ENCODE results near the gene GPX4. TPM values are rescaled to one million over a fixed set of nuclear protein-coding genes. Genes with fewer than 3 reads are reported as not detected.

The GPX4 gene
- total RNA-seq, 1 donor from 2014 or later, result 213 TPM

GRCh38 chr19:1115646-1116420 lies 12.0 kb downstream of the GPX4 start:
- ChIA-PET POLR2A (no interaction called here), CTCF (no interaction called here)
- H3K9me3 Mint-ChIP-seq, result no peaks in the 10 kb centered on the region
- peaks cover 5% of the 10 kb centered on the region for H3K4me1 Mint-ChIP-seq
- H3K36me3 Mint-ChIP-seq (ENCODE audit: low read depth), result peaks cover 40% of the 10 kb centered on the region
- ATAC-seq (ENCODE audit: low read depth) (no peak), DNase-seq (no peak)
- H3K27ac Mint-ChIP-seq, result no peak overlapping the region
- TF ChIP-seq CTCF (IDR thresholded peaks at IDR 0.05), result no peak
- no peak overlapping the region for H3K4me3 Mint-ChIP-seq
- intact Hi-C loops (cut with micrococcal nuclease), result no loop called here
- H3K27me3 Mint-ChIP-seq, result no peaks in the 10 kb centered on the region

GRCh38 chr19:1116726-1117581 lies 13.2 kb downstream of the GPX4 start:
- DNase-seq, result no peak

GRCh38 chr19:1117654-1118053 lies 13.9 kb downstream of the GPX4 start:
- no peak for TF ChIP-seq CTCF (IDR thresholded peaks at IDR 0.05)
- H3K36me3 Mint-ChIP-seq (ENCODE audit: low read depth), result peaks cover 52% of the 10 kb centered on the region
- intact Hi-C loops (cut with micrococcal nuclease), result no loop called here
- no peak overlapping the region for H3K27ac Mint-ChIP-seq
- H3K27me3 Mint-ChIP-seq, result no peaks in the 10 kb centered on the region
- H3K9me3 Mint-ChIP-seq, result no peaks in the 10 kb centered on the region
- CTCF ChIA-PET, result no interaction called here
- H3K4me1 Mint-ChIP-seq, result peaks cover 5% of the 10 kb centered on the region
- ATAC-seq (ENCODE audit: low read depth), result no peak
- H3K4me3 Mint-ChIP-seq, result no peak overlapping the region
- POLR2A ChIA-PET, result interaction anchor here (0.6 to 1.5 kb wide), 2 partner anchors 13 to 99 kb away, joined by 4 to 9 read pairs; no protein-coding TSS in a partner anchor
- no peak for DNase-seq

More at GRCh38 chr19:1116726-1117581, 13.2 kb downstream of the GPX4 start:
- Mint-ChIP-seq H3K36me3 (ENCODE audit: low read depth) (peaks cover 49% of the 10 kb centered on the region), H3K27ac (no peak overlapping the region), H3K27me3 (no peaks in the 10 kb centered on the region), H3K4me3 (no peak overlapping the region), H3K9me3 (no peaks in the 10 kb centered on the region), H3K4me1 (peaks cover 5% of the 10 kb centered on the region)
- POLR2A ChIA-PET, result interaction anchor here (0.6 to 1.5 kb wide), 3 partner anchors 14 to 108 kb away, joined by 3 to 9 read pairs (median 4); no protein-coding TSS in a partner anchor
- no peak for ATAC-seq (ENCODE audit: low read depth)
- CTCF ChIA-PET, result no interaction called here
- TF ChIP-seq CTCF (IDR thresholded peaks at IDR 0.05), result no peak
- intact Hi-C loops (cut with micrococcal nuclease), result no loop called here

- Mint-ChIP-seq H3K4me3 (no peak overlapping the region), H3K36me3 (ENCODE audit: low read depth) (peaks cover 59% of the 10 kb centered on the region), H3K27ac (no peak overlapping the region), H3K27me3 (no peaks in the 10 kb centered on the region), H3K9me3 (no peaks in the 10 kb centered on the region), H3K4me1 (no peaks in the 10 kb centered on the region)
- no peak for DNase-seq
- intact Hi-C loops (cut with micrococcal nuclease), result no loop called here
- CTCF ChIA-PET, result no interaction called here
- no peak for ATAC-seq (ENCODE audit: low read depth)
- TF ChIP-seq CTCF (IDR thresholded peaks at IDR 0.05), result no peak
- POLR2A ChIA-PET, result no interaction called here
These were observed 15.2 kb downstream of the GPX4 start for GRCh38 chr19:1118999-1119398.
